Astrocyte (in vitro differentiated cells and primary cell): Measurements from ENCODE around the gene LRRC55.

Source experiments
- CTCF ChIP-seq: IDR thresholded peaks from 2 replicates; pipeline ENCODE4 v1.5.1; 2011; ENCODE audit warnings: low read depth, mild to moderate bottlenecking, inconsistent platforms, low read length, moderate library complexity; ENCODE audit not compliant: insufficient read depth
- EZH2 ChIP-seq: IDR thresholded peaks from 2 replicates; pipeline ENCODE4 v1.6.1; 2012; ENCODE audit warnings: mild to moderate bottlenecking, low read length, inconsistent platforms; ENCODE audit not compliant: insufficient read depth

- TF ChIP-seq CTCF (no peak), EZH2 (no peak)
These were observed 37.7 kb upstream of the LRRC55 start for GRCh38 chr11:57144075-57144474.
